SK-N-SH treated with all-trans-retinoic acid at 6 μM for 48 hours (cell line): ENCODE results near the gene COL9A3.

Experiments
- ATAC-seq: fragments of 200-7000 bp; cut with Tn5 transposase; 3 replicates; pipeline ENCODE4 v1.9.1; 2020; ENCODE audit warnings: mild to moderate bottlenecking, moderate library complexity
- BACH2 ChIP-seq: fragments of 250-450 bp; sonication (Bioruptor Pico); IDR thresholded peaks from 2 replicates; pipeline ENCODE4 v1.9.0; 2021; ENCODE audit warnings: mild to moderate bottlenecking, borderline replicate concordance
- CREB5 ChIP-seq: fragments of 250-450 bp; sonication (Bioruptor Pico); IDR thresholded peaks from 2 replicates; pipeline ENCODE4 v1.5.1; 2020; ENCODE audit warnings: low read depth, mild to moderate bottlenecking, moderate library complexity
- CSDC2 ChIP-seq: fragments of 250-450 bp; sonication (Bioruptor Pico); IDR thresholded peaks from 2 replicates; pipeline ENCODE4 v1.5.0; 2020; ENCODE audit warnings: mild to moderate bottlenecking, moderate library complexity
- CSRNP3 ChIP-seq: fragments of 250-450 bp; sonication (Bioruptor Pico); IDR thresholded peaks from 2 replicates; pipeline ENCODE4 v1.5.1; 2021; ENCODE audit warnings: mild to moderate bottlenecking, moderate library complexity
- ESRRG ChIP-seq: fragments of 250-450 bp; sonication (Bioruptor Pico); IDR thresholded peaks from 2 replicates; pipeline ENCODE4 v1.6.1; 2021; ENCODE audit warnings: mild to moderate bottlenecking
- GLIS3 ChIP-seq: fragments of 250-450 bp; sonication (Bioruptor Pico); IDR thresholded peaks from 2 replicates; pipeline ENCODE4 v1.5.0; 2020; ENCODE audit warnings: mild to moderate bottlenecking, moderate library complexity
- ISL1 ChIP-seq: fragments of 250-450 bp; sonication (Bioruptor Pico); IDR thresholded peaks from 2 replicates; pipeline ENCODE4 v2.1.2; 2022; ENCODE audit warnings: mild to moderate bottlenecking, moderate library complexity
- OSR1 ChIP-seq: fragments of 250-450 bp; sonication (Bioruptor Pico); IDR thresholded peaks from 2 replicates; pipeline ENCODE4 v1.8.0; 2022; ENCODE audit warnings: moderate library complexity, mild to moderate bottlenecking, inconsistent platforms
- PATZ1 ChIP-seq: fragments of 250-450 bp; sonication (Bioruptor Pico); IDR thresholded peaks from 2 replicates; pipeline ENCODE4 v1.8.0; 2020; ENCODE audit warnings: mild to moderate bottlenecking, moderate library complexity, borderline replicate concordance
- PPARA ChIP-seq: fragments of 250-450 bp; sonication (Bioruptor Pico); IDR thresholded peaks from 2 replicates; pipeline ENCODE4 v1.5.0; 2020; ENCODE audit warnings: mild to moderate bottlenecking, borderline replicate concordance
- RARB ChIP-seq: fragments of 250-450 bp; sonication (Bioruptor Pico); IDR thresholded peaks from 2 replicates; pipeline ENCODE4 v1.8.0; 2021; ENCODE audit warnings: mild to moderate bottlenecking, moderate library complexity
- SNAI2 ChIP-seq: fragments of 250-450 bp; sonication (Bioruptor Pico); IDR thresholded peaks from 2 replicates; pipeline ENCODE4 v1.5.0; 2020; ENCODE audit warnings: mild to moderate bottlenecking, moderate library complexity
- TCF4 ChIP-seq: fragments of 250-450 bp; sonication (Bioruptor Pico); IDR thresholded peaks from 2 replicates; pipeline ENCODE4 v1.8.0; 2021; ENCODE audit warnings: mild to moderate bottlenecking, moderate library complexity, borderline replicate concordance
- TOX ChIP-seq: fragments of 250-450 bp; sonication (Bioruptor Pico); IDR thresholded peaks from 2 replicates; pipeline ENCODE4 v1.8.0; 2021; ENCODE audit warnings: mild to moderate bottlenecking, moderate library complexity, borderline replicate concordance
- TSHZ2 ChIP-seq: fragments of 250-450 bp; sonication (Bioruptor Pico); IDR thresholded peaks from 2 replicates; pipeline ENCODE4 v1.5.0; 2020; ENCODE audit warnings: mild to moderate bottlenecking, moderate library complexity
- ZC3H10 ChIP-seq: fragments of 250-450 bp; sonication (Bioruptor Pico); IDR thresholded peaks from 2 replicates; pipeline ENCODE4 v1.5.1; 2021; ENCODE audit warnings: mild to moderate bottlenecking, moderate library complexity
- ZFP3 ChIP-seq: fragments of 250-450 bp; sonication (Bioruptor Pico); IDR thresholded peaks from 2 replicates; pipeline ENCODE4 v1.5.0; 2020; ENCODE audit warnings: mild to moderate bottlenecking, moderate library complexity
- ZFP30 ChIP-seq: fragments of 450-650 bp; formaldehyde crosslinking; IDR thresholded peaks from 2 replicates; pipeline ENCODE4 v1.5.0; 2022; ENCODE audit warnings: mild to moderate bottlenecking, moderate library complexity
- ZNF565 ChIP-seq: fragments of 450-650 bp; formaldehyde crosslinking; conservative IDR thresholded peaks from 2 replicates; pipeline ENCODE4 v1.5.0; 2020; ENCODE audit warnings: low read depth, mild to moderate bottlenecking, moderate library complexity
- ZNF8 ChIP-seq: fragments of 450-650 bp; formaldehyde crosslinking; IDR thresholded peaks from 2 replicates; pipeline ENCODE4 v1.5.0; 2020; ENCODE audit warnings: mild to moderate bottlenecking, moderate library complexity

COL9A3 gene

GRCh38 chr20:62804627-62805154 lies 12.2 kb upstream of the COL9A3 start, which contains the start of gene OGFR:
Gene OGFR, plus strand, starts transcription at chr20:62804835. Its CDS starts 25 bp downstream, at chr20:62804860.
- peak; percentile 10; the same call in 2 of the 3 replicates for ATAC-seq
- TF ChIP-seq PPARA (CRISPR knock-in tag) (no peak), ZC3H10 (CRISPR knock-in tag) (no peak), TCF4 (CRISPR knock-in tag) (no peak), TSHZ2 (CRISPR knock-in tag) (no peak), ZNF8 (CRISPR knock-in tag) (no peak)

GRCh38 chr20:62805155-62805710 lies 11.6 kb upstream of the COL9A3 start:
- ATAC-seq = peak; percentile 12; the same call in 2 of the 3 replicates
- no peak for TF ChIP-seq ZNF8 (CRISPR knock-in tag)
- no peak for TF ChIP-seq OSR1 (CRISPR knock-in tag)
- no peak for TF ChIP-seq PATZ1
- no peak for TF ChIP-seq TOX
- no peak for TF ChIP-seq CSDC2 (CRISPR knock-in tag)
- no peak for TF ChIP-seq PPARA (CRISPR knock-in tag)
- TF ChIP-seq ISL1 (CRISPR knock-in tag) = no peak
- no peak for TF ChIP-seq TCF4 (CRISPR knock-in tag)
- no peak for TF ChIP-seq ESRRG (CRISPR knock-in tag)
- no peak for TF ChIP-seq RARB (CRISPR knock-in tag)
- no peak for TF ChIP-seq CSRNP3
- TF ChIP-seq TSHZ2 (CRISPR knock-in tag) = no peak
- TF ChIP-seq, all 23 proteins: peak for 0

GRCh38 chr20:62805711-62806382 lies 11.0 kb upstream of the COL9A3 start:
- ATAC-seq = peak; percentile 30
- TF ChIP-seq CSDC2 (CRISPR knock-in tag) = no peak
- TF ChIP-seq RARB (CRISPR knock-in tag) = no peak
- TF ChIP-seq SNAI2 = no peak
- TF ChIP-seq, all 23 proteins: peak for 0

- no peak for ATAC-seq
- TF ChIP-seq CSDC2 (CRISPR knock-in tag) = no peak
- TF ChIP-seq ZC3H10 (CRISPR knock-in tag) = no peak
- no peak for TF ChIP-seq ESRRG (CRISPR knock-in tag)
- TF ChIP-seq TCF4 (CRISPR knock-in tag) = no peak
- TF ChIP-seq PPARA (CRISPR knock-in tag) = no peak
- no peak for TF ChIP-seq OSR1 (CRISPR knock-in tag)
- no peak for TF ChIP-seq CREB5
- no peak for TF ChIP-seq ZNF8 (CRISPR knock-in tag)
- no peak for TF ChIP-seq ISL1 (CRISPR knock-in tag)
- no peak for TF ChIP-seq ZNF565 (CRISPR knock-in tag)
- no peak for TF ChIP-seq SNAI2
- no peak for TF ChIP-seq ZFP30 (CRISPR knock-in tag)
- TF ChIP-seq CSRNP3 = no peak
- no peak for TF ChIP-seq BACH2 (CRISPR knock-in tag)
- no peak for TF ChIP-seq GLIS3 (CRISPR knock-in tag)
- no peak for TF ChIP-seq ZFP3
Observed at GRCh38 chr20:62806383-62807050, 10.3 kb upstream of the COL9A3 start.
